Activated T-helper 2 cell treated with anti-CD3 and anti-CD28 coated beads, Interferon-gamma antibody, Interleukin-2, Interleukin-4, amounts not matched to agents 10 μg/mL and 5 μg/mL and 100 μg/mL, durations not matched to agents 14 hours and 24 hours and 36 hours (primary cell): ENCODE results near the gene SKAP1. TPM values are rescaled to one million over a fixed set of nuclear protein-coding genes. Genes with fewer than 3 reads are reported as not detected.

Experiments
- DNase-seq: peaks from one replicate; pipeline ENCODE4 v3.0.0; 2021; ENCODE audit warnings: low spot score
- H3K27ac Mint-ChIP-seq: one replicate; pipeline ENCODE4 v1.8.0; 2021; ENCODE audit warnings: mixed read lengths
- H3K27me3 Mint-ChIP-seq: one replicate; pipeline ENCODE4 v1.8.0; 2021; ENCODE audit warnings: low read depth, mixed read lengths
- H3K36me3 Mint-ChIP-seq: one replicate; pipeline ENCODE4 v1.8.0; 2021; ENCODE audit warnings: low read depth, mixed read lengths
- H3K4me1 Mint-ChIP-seq: one replicate; pipeline ENCODE4 v1.8.0; 2021; ENCODE audit warnings: low read depth, mixed read lengths
- H3K4me3 Mint-ChIP-seq: one replicate; pipeline ENCODE4 v1.8.0; 2021; ENCODE audit warnings: low read depth, mild to moderate bottlenecking, moderate library complexity, mixed read lengths
- H3K9me3 Mint-ChIP-seq: one replicate; pipeline ENCODE4 v1.8.0; 2021; ENCODE audit warnings: mixed read lengths
- intact Hi-C: fragments of 100-400 bp; cut with micrococcal nuclease; formaldehyde crosslinking; loops from one replicate; pipeline ENCODE4 v1.15.1; 2023
- total RNA-seq: library from RNA; stranded (reverse); gene quantifications from 2 replicates; pipeline ENCODE4 v1.2.3, GENCODE V29; 2022

SKAP1 gene
- total RNA-seq, 1 donor from 2014 or later: 60.5 TPM

DNA sequence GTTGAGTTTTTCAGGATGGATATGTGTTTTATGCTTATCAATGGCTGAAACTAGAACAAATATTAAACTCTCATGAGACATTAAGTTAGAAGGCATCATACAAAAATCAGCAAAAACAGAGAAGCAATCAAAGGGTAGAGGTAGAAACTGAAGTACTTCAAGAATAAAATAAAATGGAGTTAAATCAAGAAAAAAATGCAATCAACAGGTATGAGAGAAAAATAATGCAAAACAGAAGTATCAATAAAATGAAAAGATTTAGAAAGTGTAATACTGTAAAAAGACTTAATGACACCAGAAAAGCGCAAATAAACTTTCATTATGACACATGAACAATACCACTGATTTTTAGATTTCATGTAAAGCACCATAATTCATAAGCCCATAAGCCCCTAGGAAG is 112.3 kb downstream of the SKAP1 start:
- Mint-ChIP-seq H3K4me3 (no peak overlapping the region), H3K27me3 (no peaks in the 10 kb centered on the region), H3K9me3 (no peaks in the 10 kb centered on the region), H3K27ac (no peak overlapping the region), H3K4me1 (peaks cover 22% of the 10 kb centered on the region), H3K36me3 (peaks cover 14% of the 10 kb centered on the region)
- DNase-seq: no peak
- intact Hi-C loops: no loop called here

DNA sequence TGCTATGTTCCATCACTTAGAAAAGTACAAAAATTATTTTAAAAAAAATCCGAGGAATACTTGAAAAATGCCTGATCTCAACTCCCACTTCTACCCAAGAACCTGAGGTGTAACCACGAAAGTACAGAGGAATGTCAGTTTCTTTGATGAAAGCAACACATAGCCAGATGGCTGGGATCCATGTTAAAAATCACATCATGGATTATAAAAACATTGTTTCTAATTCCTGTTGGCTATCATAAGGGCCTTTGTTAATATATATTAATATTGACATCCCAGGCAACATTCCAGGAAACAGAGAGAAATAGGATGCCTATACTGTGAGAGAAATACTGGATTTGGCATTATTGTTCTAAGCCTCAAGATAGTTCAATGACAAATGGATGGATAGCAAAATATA is 115.3 kb downstream of the SKAP1 start:
- H3K4me1 Mint-ChIP-seq: peaks cover 15% of the 10 kb centered on the region
- intact Hi-C loops: no loop called here

DNA sequence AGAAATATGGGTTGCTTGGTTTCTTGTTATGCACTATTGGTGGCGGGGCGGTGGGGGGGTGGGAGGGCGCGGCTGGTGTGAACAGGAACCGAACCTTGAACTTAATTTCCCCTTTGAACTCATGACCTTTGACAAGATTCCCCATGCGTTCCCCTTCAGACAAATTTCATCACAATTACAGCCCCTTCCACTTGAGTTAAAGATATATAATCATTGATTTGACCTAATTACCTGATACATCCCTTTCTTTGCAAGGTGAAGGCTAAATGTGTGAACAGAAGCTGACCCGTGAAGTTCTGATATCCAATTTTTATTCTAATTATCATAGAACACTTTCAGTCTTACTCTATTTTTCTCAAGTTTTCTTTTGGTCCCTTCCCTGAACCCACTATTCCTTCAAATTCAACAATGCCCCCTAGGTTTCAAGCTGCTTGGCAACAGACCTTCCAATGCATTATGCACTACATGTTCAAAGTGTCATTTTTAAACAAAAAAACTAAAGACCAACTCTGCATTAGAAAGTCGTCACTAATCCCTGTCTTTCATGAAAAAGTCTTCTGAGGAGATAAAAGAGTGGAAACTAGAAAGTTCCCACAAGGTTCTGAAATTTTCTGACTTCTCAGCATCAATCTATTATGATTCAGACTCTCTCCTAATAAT is 116.8 kb downstream of the SKAP1 start:
- intact Hi-C loops: no loop called here
- DNase-seq: no peak
- no peak overlapping the region for H3K27ac Mint-ChIP-seq
- H3K9me3 Mint-ChIP-seq: no peaks in the 10 kb centered on the region
- H3K36me3 Mint-ChIP-seq: peaks cover 14% of the 10 kb centered on the region
- H3K27me3 Mint-ChIP-seq: no peaks in the 10 kb centered on the region
- no peak overlapping the region for H3K4me3 Mint-ChIP-seq
- peaks cover 15% of the 10 kb centered on the region for H3K4me1 Mint-ChIP-seq

More for the DNA sequence above, 115.3 kb downstream of the SKAP1 start:
- no peak overlapping the region for H3K27ac Mint-ChIP-seq
- H3K27me3 Mint-ChIP-seq: no peaks in the 10 kb centered on the region
- no peak overlapping the region for H3K4me3 Mint-ChIP-seq
- no peaks in the 10 kb centered on the region for H3K9me3 Mint-ChIP-seq
- peaks cover 14% of the 10 kb centered on the region for H3K36me3 Mint-ChIP-seq
- DNase-seq: no peak

GRCh38 chr17:48311324-48311723 is 118.7 kb downstream of the SKAP1 start:
- Mint-ChIP-seq H3K4me1 (peaks cover 16% of the 10 kb centered on the region), H3K36me3 (peaks cover 9% of the 10 kb centered on the region), H3K27me3 (no peaks in the 10 kb centered on the region), H3K27ac (no peak overlapping the region), H3K4me3 (no peak overlapping the region), H3K9me3 (no peaks in the 10 kb centered on the region)
- intact Hi-C loops: no loop called here
- no peak for DNase-seq

DNA sequence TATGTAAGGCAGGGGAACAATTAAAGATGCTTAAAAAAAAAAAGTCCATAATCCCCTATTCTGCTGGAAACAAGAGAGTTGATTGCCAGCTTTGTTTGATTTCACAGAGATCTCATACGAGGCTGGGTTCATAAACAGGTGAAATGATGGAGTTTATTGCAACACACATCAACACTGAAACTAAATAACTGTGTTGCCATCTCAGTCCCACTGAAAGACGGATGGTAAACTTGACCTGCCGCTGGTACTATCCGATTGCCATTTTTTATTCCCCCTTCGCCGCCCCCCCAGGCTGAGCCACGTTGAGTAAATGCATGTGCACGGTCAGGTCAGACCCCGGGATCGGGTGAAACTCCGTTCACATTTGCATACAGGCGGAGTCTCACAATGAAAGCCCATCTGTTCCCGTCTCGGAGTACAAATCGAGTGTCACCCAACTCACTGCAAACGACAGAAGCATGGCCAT is 119.2 kb downstream of the SKAP1 start:
- Mint-ChIP-seq H3K9me3 (no peaks in the 10 kb centered on the region), H3K4me3 (no peak overlapping the region), H3K27me3 (no peaks in the 10 kb centered on the region), H3K4me1 (peaks cover 11% of the 10 kb centered on the region), H3K27ac (no peak overlapping the region), H3K36me3 (peaks cover 5% of the 10 kb centered on the region)
- intact Hi-C loops: no loop called here
- no peak for DNase-seq

DNA sequence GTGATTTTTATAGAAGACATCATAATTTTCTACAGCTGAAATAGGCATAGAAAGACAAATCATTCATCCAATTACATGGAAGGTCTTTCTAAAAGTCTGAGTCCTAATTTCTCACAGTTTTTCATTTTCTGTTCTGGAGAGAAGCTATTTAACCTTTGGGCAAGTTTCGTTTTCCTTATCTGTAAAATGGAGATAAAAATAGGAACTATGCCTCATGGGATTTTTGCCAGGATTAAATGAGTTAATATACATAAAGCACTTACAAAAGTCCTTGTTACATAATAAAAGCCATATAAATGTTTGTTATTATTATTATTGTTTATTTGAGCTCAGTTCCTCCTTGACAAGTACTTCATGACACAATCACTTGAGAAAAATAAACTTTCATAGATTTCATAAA is 121.4 kb downstream of the SKAP1 start:
- Mint-ChIP-seq H3K36me3 (peaks cover 12% of the 10 kb centered on the region), H3K27me3 (no peaks in the 10 kb centered on the region), H3K9me3 (no peaks in the 10 kb centered on the region), H3K27ac (no peak overlapping the region), H3K4me1 (peaks cover 11% of the 10 kb centered on the region), H3K4me3 (no peak overlapping the region)
- no peak for DNase-seq
- intact Hi-C loops: no loop called here

GRCh38 chr17:48307814-48308411 is 122.1 kb downstream of the SKAP1 start:
- Mint-ChIP-seq H3K4me3 (no peak overlapping the region), H3K27me3 (no peaks in the 10 kb centered on the region), H3K9me3 (no peaks in the 10 kb centered on the region), H3K4me1 (peaks cover 6% of the 10 kb centered on the region), H3K36me3 (peaks cover 12% of the 10 kb centered on the region), H3K27ac (no peak overlapping the region)
- DNase-seq: peak; percentile 29
- intact Hi-C loops: no loop called here

DNA sequence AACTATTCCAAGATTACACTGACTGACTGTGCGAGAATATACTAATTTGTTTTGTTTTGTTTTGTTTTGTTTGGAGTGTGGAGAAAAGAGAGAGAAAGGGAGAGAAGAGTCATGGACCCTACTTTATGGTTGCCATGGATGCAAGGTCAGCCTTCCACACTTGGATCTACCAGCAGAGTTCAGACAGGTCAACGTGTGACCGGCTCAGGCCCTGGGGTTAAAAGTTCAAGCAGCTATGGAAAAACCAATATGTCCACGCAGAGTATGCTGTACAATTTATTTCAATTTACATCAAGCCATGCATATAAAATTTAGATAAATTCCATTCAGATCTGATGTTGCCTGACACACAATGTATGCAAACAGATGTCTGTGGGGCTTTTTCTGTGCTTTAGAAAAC is 122.8 kb downstream of the SKAP1 start:
- no peak overlapping the region for H3K4me3 Mint-ChIP-seq
- intact Hi-C loops: no loop called here
- H3K4me1 Mint-ChIP-seq: peaks cover 10% of the 10 kb centered on the region
- DNase-seq: no peak
- no peak overlapping the region for H3K27ac Mint-ChIP-seq
- no peaks in the 10 kb centered on the region for H3K27me3 Mint-ChIP-seq
- peaks cover 12% of the 10 kb centered on the region for H3K36me3 Mint-ChIP-seq
- no peaks in the 10 kb centered on the region for H3K9me3 Mint-ChIP-seq

GRCh38 chr17:48301002-48301401 is 129.0 kb downstream of the SKAP1 start:
- peak overlapping the region; percentile 1 for H3K27ac Mint-ChIP-seq
- peaks cover 39% of the 10 kb centered on the region for H3K4me1 Mint-ChIP-seq
- H3K36me3 Mint-ChIP-seq: peaks cover 16% of the 10 kb centered on the region
- H3K4me3 Mint-ChIP-seq: no peak overlapping the region
- DNase-seq: no peak
- no peaks in the 10 kb centered on the region for H3K9me3 Mint-ChIP-seq
- intact Hi-C loops: no loop called here
- H3K27me3 Mint-ChIP-seq: no peaks in the 10 kb centered on the region

- H3K4me3 Mint-ChIP-seq: no peak overlapping the region
- no peaks in the 10 kb centered on the region for H3K27me3 Mint-ChIP-seq
- no peak for DNase-seq
- peak overlapping the region; percentile 1 for H3K27ac Mint-ChIP-seq
- intact Hi-C loops: no loop called here
- peaks cover 50% of the 10 kb centered on the region for H3K4me1 Mint-ChIP-seq
- H3K36me3 Mint-ChIP-seq: peaks cover 15% of the 10 kb centered on the region
- H3K9me3 Mint-ChIP-seq: no peaks in the 10 kb centered on the region
Observed at GRCh38 chr17:48299760-48300159, 130.3 kb downstream of the SKAP1 start.

- H3K4me1 Mint-ChIP-seq: peaks cover 62% of the 10 kb centered on the region
- H3K27me3 Mint-ChIP-seq: no peaks in the 10 kb centered on the region
- H3K9me3 Mint-ChIP-seq: no peaks in the 10 kb centered on the region
- peaks cover 18% of the 10 kb centered on the region for H3K36me3 Mint-ChIP-seq
- H3K27ac Mint-ChIP-seq: peak overlapping the region; percentile 3
- intact Hi-C loops: no loop called here
- DNase-seq: no peak
- no peak overlapping the region for H3K4me3 Mint-ChIP-seq
Observed at GRCh38 chr17:48297825-48298224, 132.2 kb downstream of the SKAP1 start.

- Mint-ChIP-seq H3K27ac (no peak overlapping the region), H3K27me3 (no peaks in the 10 kb centered on the region)
Observed at GRCh38 chr17:48296453-48296852, 133.6 kb downstream of the SKAP1 start.

GRCh38 chr17:48295362-48296288 is 134.4 kb downstream of the SKAP1 start:
- Mint-ChIP-seq H3K27me3 (no peaks in the 10 kb centered on the region), H3K4me3 (peak overlapping the region; percentile 69), H3K36me3 (peaks cover 17% of the 10 kb centered on the region), H3K4me1 (peaks cover 53% of the 10 kb centered on the region), H3K27ac (peak overlapping the region; percentile 90), H3K9me3 (no peaks in the 10 kb centered on the region)
- intact Hi-C loops: no loop called here
- no peak for DNase-seq

More at GRCh38 chr17:48296453-48296852, 133.6 kb downstream of the SKAP1 start:
- Mint-ChIP-seq H3K4me3 (no peak overlapping the region), H3K4me1 (peaks cover 59% of the 10 kb centered on the region), H3K9me3 (no peaks in the 10 kb centered on the region), H3K36me3 (peaks cover 18% of the 10 kb centered on the region)
- intact Hi-C loops: no loop called here
- no peak for DNase-seq
